OCI-LY3 (cell line): Measurements from ENCODE around the gene ASB1.

Experiments
- H2AFZ ChIP-seq: fragments of 200-600, 300-600 bp; shearing (Covaris generic); 2 replicates; pipeline ENCODE4 v1.6.0; 2014; ENCODE audit warnings: antibody characterized with exemption, low read depth, low read length
- H3K27ac ChIP-seq: fragments of 200-600, 300-600 bp; sonication (generic); 2 replicates; pipeline ENCODE4 v1.5.1; 2014; ENCODE audit warnings: mild to moderate bottlenecking, low read length, moderate library complexity, mixed read lengths
- H3K27me3 ChIP-seq: fragments of 200-600, 300-600 bp; sonication (generic); 2 replicates; pipeline ENCODE4 v1.6.1; 2014; ENCODE audit warnings: low read depth, low read length, mixed read lengths
- H3K36me3 ChIP-seq: fragments of 200-600, 300-600 bp; sonication (generic); replicated peaks from 2 replicates; pipeline ENCODE3; 2014; ENCODE audit warnings: low read depth, low read length, mixed read lengths
- H3K4me1 ChIP-seq: fragments of 300-600, 200-600 bp; sonication (generic); 2 replicates; pipeline ENCODE4 v1.6.1; 2014; ENCODE audit warnings: low read length, mixed read lengths
- H3K4me2 ChIP-seq: fragments of 200-600, 300-600 bp; sonication (generic); 2 replicates; pipeline ENCODE4 v1.6.1; 2014; ENCODE audit warnings: low read length, mixed read lengths
- H3K4me3 ChIP-seq: fragments of 300-600, 200-600 bp; sonication (generic); 2 replicates; pipeline ENCODE4 v1.5.1; 2014; ENCODE audit warnings: antibody characterized with exemption, mild to moderate bottlenecking, low read length, moderate library complexity
- H3K79me2 ChIP-seq: fragments of 300-600, 200-600 bp; shearing (Covaris generic); 2 replicates; pipeline ENCODE4 v1.6.1; 2014; ENCODE audit warnings: mild to moderate bottlenecking, low read length, mixed read lengths
- H3K9ac ChIP-seq: fragments of 300-600, 200-600 bp; shearing (Covaris generic); 2 replicates; pipeline ENCODE4 v1.6.0; 2014; ENCODE audit warnings: mild to moderate bottlenecking, low read length, moderate library complexity
- H3K9me3 ChIP-seq: fragments of 200-600, 300-600 bp; shearing (Covaris generic); 2 replicates; pipeline ENCODE4 v1.6.1; 2014; ENCODE audit warnings: low read length, mixed read lengths; ENCODE audit not compliant: insufficient read depth
- H4K20me1 ChIP-seq: fragments of 200-600, 300-600 bp; sonication (generic); 2 replicates; pipeline ENCODE4 v1.6.1; 2016; ENCODE audit warnings: low read length, mixed read lengths; ENCODE audit not compliant: insufficient read depth
- EZH2phosphoT487 ChIP-seq: fragments of 200-600 bp; shearing (Covaris generic); IDR thresholded peaks from 2 replicates; pipeline ENCODE4 v1.6.1; 2018; ENCODE audit warnings: antibody characterized with exemption, mixed run types, low read depth
- TF ChIP-seq, protein P1 (sequence below): fragments of 200-600, 300-600 bp; sonication (generic); IDR thresholded peaks from 2 replicates; pipeline ENCODE4 v1.5.1; 2014; ENCODE audit warnings: antibody characterized with exemption, low read length, low read depth

ASB1 gene

DNA sequence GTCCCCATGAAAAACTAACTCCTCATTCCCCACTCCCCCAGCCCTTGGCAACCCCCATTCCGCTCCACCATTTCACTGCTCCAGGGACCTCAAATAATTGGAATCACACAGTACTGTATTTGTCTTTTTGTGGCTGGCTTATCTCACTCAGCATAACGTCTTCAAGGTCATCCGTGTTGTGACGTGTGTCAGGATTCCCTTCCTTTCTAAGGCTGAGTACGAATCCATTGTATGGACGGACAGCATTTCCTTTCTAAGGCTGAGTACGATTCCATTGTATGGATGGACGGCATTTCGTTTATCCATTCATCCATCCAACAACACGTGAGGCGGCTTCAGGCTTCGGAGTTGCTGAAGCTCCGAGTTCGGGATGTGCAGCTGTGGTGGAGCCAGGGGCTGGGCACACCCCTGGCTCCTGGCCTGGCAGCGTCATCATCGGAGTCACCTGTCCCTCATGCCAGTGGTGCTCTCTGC lies 1.2 kb upstream of the ASB1 start:
- Histone ChIP-seq H3K4me2 (peak overlapping the region; percentile 98), H2AFZ (no peak overlapping the region), H3K9ac (peak overlapping the region; percentile 92; the same call in 1 of the 2 replicates), H3K27ac (no peak overlapping the region), H4K20me1 (no peaks in the 10 kb centered on the region; the same call in 1 of the 2 replicates), H3K4me1 (peaks cover 9% of the 10 kb centered on the region; the same call in 1 of the 2 replicates), H3K9me3 (no peaks in the 10 kb centered on the region), H3K79me2 (peaks cover 36% of the 10 kb centered on the region), H3K4me3 (peak overlapping the region; percentile 97), H3K27me3 (no peaks in the 10 kb centered on the region), H3K36me3 (peaks cover 5% of the 10 kb centered on the region)
- no peak for TF ChIP-seq EZH2phosphoT487
- TF ChIP-seq, protein P1, sequence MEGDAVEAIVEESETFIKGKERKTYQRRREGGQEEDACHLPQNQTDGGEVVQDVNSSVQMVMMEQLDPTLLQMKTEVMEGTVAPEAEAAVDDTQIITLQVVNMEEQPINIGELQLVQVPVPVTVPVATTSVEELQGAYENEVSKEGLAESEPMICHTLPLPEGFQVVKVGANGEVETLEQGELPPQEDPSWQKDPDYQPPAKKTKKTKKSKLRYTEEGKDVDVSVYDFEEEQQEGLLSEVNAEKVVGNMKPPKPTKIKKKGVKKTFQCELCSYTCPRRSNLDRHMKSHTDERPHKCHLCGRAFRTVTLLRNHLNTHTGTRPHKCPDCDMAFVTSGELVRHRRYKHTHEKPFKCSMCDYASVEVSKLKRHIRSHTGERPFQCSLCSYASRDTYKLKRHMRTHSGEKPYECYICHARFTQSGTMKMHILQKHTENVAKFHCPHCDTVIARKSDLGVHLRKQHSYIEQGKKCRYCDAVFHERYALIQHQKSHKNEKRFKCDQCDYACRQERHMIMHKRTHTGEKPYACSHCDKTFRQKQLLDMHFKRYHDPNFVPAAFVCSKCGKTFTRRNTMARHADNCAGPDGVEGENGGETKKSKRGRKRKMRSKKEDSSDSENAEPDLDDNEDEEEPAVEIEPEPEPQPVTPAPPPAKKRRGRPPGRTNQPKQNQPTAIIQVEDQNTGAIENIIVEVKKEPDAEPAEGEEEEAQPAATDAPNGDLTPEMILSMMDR, result no peak

DNA sequence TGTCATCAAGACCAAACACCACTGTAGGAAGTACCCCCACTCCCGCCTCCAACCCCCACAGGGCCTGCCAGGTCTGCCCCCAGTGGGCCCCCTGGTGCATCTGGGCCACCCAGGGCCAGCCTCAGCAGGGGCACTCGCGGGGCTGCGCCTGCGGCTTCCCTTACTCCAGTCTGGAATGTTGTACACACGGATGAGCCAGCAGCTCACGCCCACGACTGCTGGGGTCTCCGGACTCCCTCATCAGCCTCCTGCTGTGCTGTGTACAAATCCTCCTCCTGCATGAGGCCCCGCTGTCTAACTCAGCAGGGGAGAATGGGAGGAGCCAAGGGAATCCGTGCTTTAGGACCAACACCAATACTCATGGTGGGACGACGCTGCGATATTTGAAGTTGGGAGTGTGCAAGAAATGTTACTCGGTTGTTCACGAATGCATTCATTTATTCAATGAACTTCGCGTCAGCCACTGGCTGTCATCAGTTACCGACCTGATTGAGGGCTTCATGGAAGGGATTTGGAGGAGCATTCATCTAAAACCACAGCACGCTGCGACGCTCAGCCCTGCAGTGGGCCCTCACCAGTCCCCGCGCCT lies 654 bp upstream of the ASB1 start:
- no peaks in the 10 kb centered on the region for H3K27me3 ChIP-seq
- H3K79me2 ChIP-seq, result peaks cover 41% of the 10 kb centered on the region
- peak overlapping the region; percentile 76 for H3K27ac ChIP-seq
- H4K20me1 ChIP-seq, result no peaks in the 10 kb centered on the region; the same call in 1 of the 2 replicates
- peaks cover 8% of the 10 kb centered on the region for H3K36me3 ChIP-seq
- peak overlapping the region; percentile 92 for H3K9ac ChIP-seq
- H3K4me2 ChIP-seq, result peak overlapping the region; percentile 98
- peaks cover 9% of the 10 kb centered on the region; the same call in 1 of the 2 replicates for H3K4me1 ChIP-seq
- TF ChIP-seq, protein P1, result no peak
- no peak for TF ChIP-seq EZH2phosphoT487
- peak overlapping the region; percentile 97 for H3K4me3 ChIP-seq
- H2AFZ ChIP-seq, result peak overlapping the region; percentile 69; the same call in 1 of the 2 replicates
- no peaks in the 10 kb centered on the region for H3K9me3 ChIP-seq

DNA sequence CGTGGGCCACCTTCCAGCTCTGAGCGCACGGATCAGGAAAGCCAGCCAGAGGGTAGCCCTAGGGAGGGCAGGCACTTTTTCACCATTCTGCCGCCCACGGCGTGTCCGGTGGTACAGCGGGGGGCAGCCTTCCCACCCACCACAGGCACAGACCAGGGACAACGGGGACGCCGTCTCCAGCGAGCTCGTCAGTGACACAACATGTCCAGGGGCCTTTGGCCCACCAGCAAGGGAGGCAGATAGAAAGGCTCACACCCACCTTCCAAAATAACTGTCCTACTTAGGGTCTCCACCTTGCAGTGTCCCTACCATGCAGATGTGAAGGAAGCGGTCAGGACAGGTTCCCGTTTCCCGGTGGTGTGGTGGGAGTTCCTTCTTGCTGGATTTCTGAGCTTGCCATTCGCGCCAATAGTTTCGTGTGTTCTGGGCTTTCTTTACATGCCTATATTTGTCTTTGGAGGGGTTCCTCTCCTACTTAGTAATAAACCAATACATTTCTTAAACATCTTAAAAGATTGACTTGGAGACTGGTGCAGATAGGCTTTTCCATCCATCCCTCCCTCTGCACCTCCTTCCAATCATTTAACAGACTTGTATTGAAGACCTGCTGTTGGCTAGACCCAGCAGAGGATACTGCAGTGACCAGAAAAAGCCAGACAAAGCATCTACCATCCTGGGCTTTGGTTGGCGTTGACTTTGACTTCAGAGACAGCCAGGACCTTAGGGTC lies 872 bp downstream of the ASB1 start:
- H3K79me2 ChIP-seq, result peaks cover 55% of the 10 kb centered on the region
- no peaks in the 10 kb centered on the region for H3K9me3 ChIP-seq
- peak overlapping the region; percentile 92 for H3K9ac ChIP-seq
- H3K27ac ChIP-seq, result peak overlapping the region; percentile 76
- peaks cover 8% of the 10 kb centered on the region for H3K36me3 ChIP-seq
- peak overlapping the region; percentile 70; the same call in 1 of the 2 replicates for H2AFZ ChIP-seq
- H3K4me1 ChIP-seq, result peaks cover 9% of the 10 kb centered on the region; the same call in 1 of the 2 replicates
- peaks cover 3% of the 10 kb centered on the region; the same call in 1 of the 2 replicates for H4K20me1 ChIP-seq
- peak overlapping the region; percentile 86 for H3K4me2 ChIP-seq
- no peaks in the 10 kb centered on the region for H3K27me3 ChIP-seq
- peak overlapping the region; percentile 97 for H3K4me3 ChIP-seq
- no peak for TF ChIP-seq EZH2phosphoT487
- TF ChIP-seq, protein P1, result no peak

DNA sequence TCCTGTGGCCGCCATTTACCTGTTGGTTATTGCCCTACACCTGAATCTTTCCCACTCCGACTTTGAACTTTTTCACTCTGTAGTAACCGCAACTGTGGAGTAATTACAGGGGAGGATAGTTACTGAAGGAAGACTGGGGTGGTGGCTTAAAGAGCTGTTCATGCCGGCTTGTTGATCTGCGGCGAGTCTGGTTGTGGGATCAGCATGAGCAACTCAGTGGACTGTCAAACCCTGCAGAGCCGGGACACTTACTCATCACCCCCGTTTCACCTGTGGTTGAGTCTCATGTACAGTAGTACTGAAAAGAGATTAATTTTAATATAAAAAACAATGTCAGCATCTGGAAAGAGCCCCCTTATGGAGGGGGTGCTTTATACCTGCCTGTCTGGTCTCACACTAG lies 2.1 kb downstream of the ASB1 start:
- peaks cover 9% of the 10 kb centered on the region; the same call in 1 of the 2 replicates for H3K4me1 ChIP-seq
- TF ChIP-seq, protein P1, result no peak
- no peak for TF ChIP-seq EZH2phosphoT487
- no peaks in the 10 kb centered on the region for H3K9me3 ChIP-seq
- H3K27ac ChIP-seq, result no peak overlapping the region
- H3K9ac ChIP-seq, result no peak overlapping the region
- H3K4me2 ChIP-seq, result no peak overlapping the region
- peaks cover 63% of the 10 kb centered on the region for H3K79me2 ChIP-seq
- H3K36me3 ChIP-seq, result peaks cover 10% of the 10 kb centered on the region
- H2AFZ ChIP-seq, result no peak overlapping the region
- H3K4me3 ChIP-seq, result no peak overlapping the region
- H4K20me1 ChIP-seq, result peaks cover 3% of the 10 kb centered on the region; the same call in 1 of the 2 replicates
- no peaks in the 10 kb centered on the region for H3K27me3 ChIP-seq
